GM12878 (cell line): Measurements from ENCODE around the gene SLC9A7. TPM values are rescaled to one million over a fixed set of nuclear protein-coding genes. Genes with fewer than 3 reads are reported as not detected.
"Not testable (repeated sequence)": the region's sequence is repeated elsewhere in the genome, so short reads cannot be mapped to it uniquely, and the experiment has no call there.

ENCODE experiments used
- ATAC-seq: fragments of 200-7000 bp; cut with Tn5 transposase; 3 replicates; pipeline ENCODE4 v1.9.1; 2020; ENCODE audit warnings: mild to moderate bottlenecking, moderate library complexity
- BruUV-seq: library from RNA; stranded (reverse); fragments of 400-500 nt; replicated peaks from 2 replicates; lab custom pipeline; 2021; lab: Mats Ljungman, UMichigan
- CTCF ChIA-PET: fragments of 300-600 bp; sonication (Branson Sonifier 250); formaldehyde crosslinking; extraction: SDS; loops from one replicate; lab custom pipeline; 2021; ENCODE audit warnings: inconsistent platforms; lab: Yijun Ruan, JAX
- POLR2A ChIA-PET: fragments of 350-600 bp; formaldehyde crosslinking; extraction: SDS; loops from one replicate; lab custom pipeline; 2021; ENCODE audit warnings: inconsistent platforms; lab: Charles Lee
- RAD21 ChIA-PET: fragments of 300-600 bp; sonication (Branson Sonifier 250); formaldehyde crosslinking; loops from one replicate; lab custom pipeline; 2023; ENCODE audit warnings: antibody characterized with exemption; ENCODE audit not compliant: unreplicated experiment; lab: Charles Lee
- SMC1A ChIA-PET: fragments of 300-600 bp; sonication (Branson Sonifier 250); formaldehyde crosslinking; loops from one replicate; lab custom pipeline; 2023; ENCODE audit not compliant: unreplicated experiment, uncharacterized antibody; lab: Charles Lee
- DNase-seq: peaks from one replicate; pipeline ENCODE4 v3.0.0-alpha.2; 2011; ENCODE audit warnings: low read depth, low spot score
- FAIRE-seq: peaks from 3 replicates; lab custom pipeline; 2011; peaks lifted over from hg19 to GRCh38; lab: Jason Lieb, UNC
- H2AFZ ChIP-seq: 2 replicates; pipeline ENCODE4 v1.6.0; 2011; ENCODE audit warnings: low read depth, low read length, control low read depth; ENCODE audit not compliant: control insufficient read depth
- H3K27ac ChIP-seq: 2 replicates; pipeline ENCODE4 v1.5.1; 2011; ENCODE audit warnings: control low read depth; ENCODE audit not compliant: control insufficient read depth, insufficient read depth
- H3K27me3 ChIP-seq, 2 experiments: replicated peaks in 1 of 2; 2 replicates each; pipeline versions ENCODE4 v1.6.0 to v1.6.1; 2011; ENCODE audit warnings: low read length in 1 of 2; ENCODE audit not compliant: control insufficient read depth in 2 of 2, insufficient read depth in 2 of 2
- H3K36me3 ChIP-seq, 2 experiments: 2 replicates each; pipeline ENCODE4 v1.5.1; 2011; ENCODE audit warnings: low read length in 1 of 2; ENCODE audit not compliant: control insufficient read depth in 2 of 2, insufficient read depth in 2 of 2
- H3K4me1 ChIP-seq: 2 replicates; pipeline ENCODE4 v1.6.1; 2011; ENCODE audit warnings: mild to moderate bottlenecking, low read length, moderate library complexity, mixed read lengths; ENCODE audit not compliant: control insufficient read depth, insufficient read depth
- H3K4me2 ChIP-seq: 2 replicates; pipeline ENCODE4 v1.6.0; 2011; ENCODE audit warnings: control low read depth; ENCODE audit not compliant: control insufficient read depth, insufficient read depth
- H3K4me3 ChIP-seq: fragments of 200-600 bp; sonication (generic); 2 replicates; pipeline ENCODE4 v1.5.1; 2016
- H3K79me2 ChIP-seq: 2 replicates; pipeline ENCODE4 v1.6.0; 2011; ENCODE audit warnings: low read length; ENCODE audit not compliant: control insufficient read depth, insufficient read depth
- H3K9ac ChIP-seq: 2 replicates; pipeline ENCODE4 v1.8.0; 2011; ENCODE audit warnings: low read length, control low read depth, mixed read lengths; ENCODE audit not compliant: control insufficient read depth, insufficient read depth
- H3K9me3 ChIP-seq: replicated peaks from 3 replicates; pipeline ENCODE4 v1.5.1; 2011; ENCODE audit warnings: mild to moderate bottlenecking, low read length; ENCODE audit not compliant: control insufficient read depth, insufficient read depth
- H4K20me1 ChIP-seq: 2 replicates; pipeline ENCODE4 v1.6.0; 2011; ENCODE audit not compliant: control insufficient read depth, insufficient read depth
- BMI1 ChIP-seq: fragments of 450-650 bp; IDR thresholded peaks from 2 replicates; pipeline ENCODE4 v1.6.1; 2016; ENCODE audit warnings: mild to moderate bottlenecking, moderate library complexity, borderline replicate concordance
- E2F8 ChIP-seq: fragments of 450-650 bp; IDR thresholded peaks from 2 replicates; pipeline ENCODE4 v1.6.1; 2018; ENCODE audit warnings: mild to moderate bottlenecking, low read depth, moderate library complexity; ENCODE audit not compliant: partially characterized antibody
- JUNB ChIP-seq: IDR thresholded peaks from 2 replicates; pipeline ENCODE4 v1.6.1; 2016; ENCODE audit warnings: antibody characterized with exemption, mild to moderate bottlenecking
- KLF5 ChIP-seq: fragments of 450-650 bp; IDR thresholded peaks from 2 replicates; pipeline ENCODE4 v1.6.1; 2014; ENCODE audit warnings: mild to moderate bottlenecking; ENCODE audit not compliant: partially characterized antibody
- REST ChIP-seq: IDR thresholded peaks from 2 replicates; pipeline ENCODE4 v1.6.1; 2012; ENCODE audit warnings: mild to moderate bottlenecking, low read depth, low read length
- in situ Hi-C: fragments of 300-500 bp; cut with MboI; formaldehyde crosslinking; loops from 9 replicates; pipeline ENCODE4 v1.14.3; 2018; ENCODE audit warnings: mixed read lengths
- intact Hi-C: fragments of 100-400 bp; cut with micrococcal nuclease; formaldehyde crosslinking; loops from one replicate; pipeline ENCODE4 v1.14.2; 2022; ENCODE audit not compliant: unreplicated experiment
- polyA plus RNA-seq, 11 experiments: library from polyadenylated mRNA; depleted of rRNA in 4 of 11; unstranded in 6 of 11; stranded (reverse) in 5 of 11; fragments of >200 nt; fragmentation: Nextera tagmentation in 4 of 11; fragmentation: Illumina TruSeq in 1 of 11; extraction: Ambion mirVana in 4 of 11; extraction: Trizol in 1 of 11; gene quantifications; 1 replicate in 1 of 11; 2 replicates in 10 of 11; pipeline versions ENCODE4 v1.2.1 to v1.2.3, GENCODE V29; 2011 to 2016; ENCODE audit warnings: inconsistent platforms in 2 of 11, missing spikeins in 2 of 11, low read depth in 1 of 11
- total RNA-seq, 4 experiments: library from RNA; depleted of rRNA in 3 of 4; stranded (reverse); fragments of >200 nt in 3 of 4; fragmentation: Illumina TruSeq in 1 of 4; extraction: Trizol in 1 of 4; gene quantifications; 2 replicates each; pipeline versions ENCODE4 v1.2.1 to v1.2.3, GENCODE V29; 2013 to 2021

The SLC9A7 gene
- total and polyA plus RNA-seq, 10 of the 15 experiments (the other 5 are each of a cell fraction or from before 2014, with no cell fraction given) = 5.0 to 62.8 (median 30.5) TPM

- no peak for TF ChIP-seq E2F8
- no peak for TF ChIP-seq JUNB
- TF ChIP-seq KLF5 = no peak
- TF ChIP-seq REST = no peak
- TF ChIP-seq BMI1 = no peak
These were observed 30.0 kb upstream of the SLC9A7 start (continued) for GRCh38 chrX:46788902-46789301.

- in situ Hi-C loops, BruUV-seq, H3K4me3 ChIP-seq, H2AFZ ChIP-seq, POLR2A ChIA-PET, DNase-seq, H3K27ac ChIP-seq, H3K9me3 ChIP-seq, FAIRE-seq, intact Hi-C loops, H3K36me3 ChIP-seq, H3K4me1 ChIP-seq, H3K4me2 ChIP-seq, H4K20me1 ChIP-seq, H3K79me2 ChIP-seq, H3K27me3 ChIP-seq, H3K9ac ChIP-seq: not testable (repeated sequence)
- peak; percentile 28; the same call in 1 of the 3 replicates for ATAC-seq
- ChIA-PET RAD21 (interaction anchor here (1.7 kb wide), 1 partner anchor 12 kb away, joined by 5 read pairs; no protein-coding TSS in a partner anchor), CTCF (interaction anchor here (0.7 to 1.4 kb wide), 5 partner anchors 10 to 309 kb away, joined by 3 to 12 read pairs (median 3); no protein-coding TSS in a partner anchor), SMC1A (interaction anchor here (0.8 to 1.3 kb wide), 3 partner anchors 12 to 25 kb away, joined by 3 to 4 read pairs (median 3); no protein-coding TSS in a partner anchor)
These were observed 25.5 kb upstream of the SLC9A7 start for GRCh38 chrX:46784437-46784836.
